Fibroblast of lung (primary cell): ENCODE measurements around the gene CTNND2.

Experiments
- EZH2 ChIP-seq: IDR thresholded peaks from 2 replicates; pipeline ENCODE4 v1.5.1; 2012; ENCODE audit warnings: low read length, control low read depth, mild to moderate bottlenecking; ENCODE audit errors: missing control alignments
- TF ChIP-seq, protein P1 (sequence below), 2 donors: IDR thresholded peaks in 1 of 2; conservative IDR thresholded peaks in 1 of 2; 1 replicate in 1 of 2; 2 replicates in 1 of 2; pipeline ENCODE4 v1.5.1; 2011 to 2012; ENCODE audit warnings: low read length in 2 of 2, control low read depth in 1 of 2, inconsistent platforms in 1 of 2, low read depth in 1 of 2, mild to moderate bottlenecking in 1 of 2

DNA sequence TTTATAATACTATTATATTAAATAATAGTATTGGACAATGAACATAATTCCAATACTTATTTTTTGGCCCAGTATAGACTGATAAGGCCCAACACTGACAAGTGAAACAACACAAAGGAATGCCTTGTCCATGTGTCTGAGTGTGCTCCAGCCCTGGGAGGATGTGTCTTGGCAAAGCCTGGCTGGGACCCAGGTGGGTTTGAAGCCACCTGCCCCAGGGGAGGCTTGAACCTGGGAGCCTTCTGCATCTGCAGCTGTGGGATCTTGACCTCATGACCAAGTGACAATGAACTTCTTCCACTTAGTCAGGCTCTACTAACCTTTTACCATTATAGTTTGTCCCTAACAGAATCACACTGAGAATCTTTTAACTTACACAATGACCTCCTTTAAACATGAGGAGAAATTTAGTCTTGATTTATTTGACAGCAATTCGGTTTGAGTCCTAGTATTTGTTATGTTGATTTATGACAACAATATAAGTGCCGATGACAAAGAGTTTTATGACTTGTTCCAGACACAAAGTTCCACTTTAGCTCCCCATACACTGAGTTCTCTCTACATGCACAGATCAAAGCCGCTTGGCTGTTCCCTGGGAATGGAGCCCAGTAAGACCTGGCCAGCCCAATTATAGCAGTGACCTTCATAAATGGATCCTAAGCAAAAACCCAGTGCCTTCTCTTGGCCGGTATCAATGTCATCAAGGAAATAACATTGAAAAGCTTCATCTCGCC, 294.5 kb downstream of the CTNND2 start:
- TF ChIP-seq EZH2 = no peak
- TF ChIP-seq, protein P1, sequence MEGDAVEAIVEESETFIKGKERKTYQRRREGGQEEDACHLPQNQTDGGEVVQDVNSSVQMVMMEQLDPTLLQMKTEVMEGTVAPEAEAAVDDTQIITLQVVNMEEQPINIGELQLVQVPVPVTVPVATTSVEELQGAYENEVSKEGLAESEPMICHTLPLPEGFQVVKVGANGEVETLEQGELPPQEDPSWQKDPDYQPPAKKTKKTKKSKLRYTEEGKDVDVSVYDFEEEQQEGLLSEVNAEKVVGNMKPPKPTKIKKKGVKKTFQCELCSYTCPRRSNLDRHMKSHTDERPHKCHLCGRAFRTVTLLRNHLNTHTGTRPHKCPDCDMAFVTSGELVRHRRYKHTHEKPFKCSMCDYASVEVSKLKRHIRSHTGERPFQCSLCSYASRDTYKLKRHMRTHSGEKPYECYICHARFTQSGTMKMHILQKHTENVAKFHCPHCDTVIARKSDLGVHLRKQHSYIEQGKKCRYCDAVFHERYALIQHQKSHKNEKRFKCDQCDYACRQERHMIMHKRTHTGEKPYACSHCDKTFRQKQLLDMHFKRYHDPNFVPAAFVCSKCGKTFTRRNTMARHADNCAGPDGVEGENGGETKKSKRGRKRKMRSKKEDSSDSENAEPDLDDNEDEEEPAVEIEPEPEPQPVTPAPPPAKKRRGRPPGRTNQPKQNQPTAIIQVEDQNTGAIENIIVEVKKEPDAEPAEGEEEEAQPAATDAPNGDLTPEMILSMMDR (conservative IDR thresholded peaks at IDR 0.05 in 1 of 2, IDR thresholded peaks at IDR 0.05 in 1 of 2; ENCODE audit: low read depth in 1 of 2, low read length in 2 of 2) = no peak
